Measurements from ENCODE around the gene BLM.

BLM gene

GRCh38 chr15:90751300-90751825 is 34.2 kb downstream of the BLM start:
- no peak for TF ChIP-seq ZNF384 (IDR thresholded peaks at IDR 0.05)
- no peak for TF ChIP-seq HDGF (IDR thresholded peaks at IDR 0.05; ENCODE audit: borderline replicate concordance)
- no peak for TF ChIP-seq FOXK2 (IDR thresholded peaks at IDR 0.05)
- no peak for TF ChIP-seq FOXA1 (IDR thresholded peaks at IDR 0.05)
- no peak for TF ChIP-seq ELF4 (IDR thresholded peaks at IDR 0.05)
- TF ChIP-seq TARDBP (IDR thresholded peaks at IDR 0.05) = no peak
- no peak for TF ChIP-seq LEF1 (IDR thresholded peaks at IDR 0.05; ENCODE audit: borderline replicate concordance)
- no peak for TF ChIP-seq BHLHE40 (IDR thresholded peaks at IDR 0.05; ENCODE audit: borderline replicate concordance)
- no peak for TF ChIP-seq L3MBTL2 (conservative IDR thresholded peaks at IDR 0.05)
- TF ChIP-seq NFRKB (IDR thresholded peaks at IDR 0.05) = no peak
- no peak for TF ChIP-seq ARNT (IDR thresholded peaks at IDR 0.05)
- TF ChIP-seq SP1 (IDR thresholded peaks at IDR 0.05) = no peak
- TF ChIP-seq FOXM1 (IDR thresholded peaks at IDR 0.05; ENCODE audit: borderline replicate concordance) = no peak
- TF ChIP-seq CTBP1 (IDR thresholded peaks at IDR 0.05; ENCODE audit: borderline replicate concordance) = no peak
- DNase-seq (ENCODE audit: extremely low spot score) = no peak
- CTCF ChIA-PET = no interaction called here
- POLR2A ChIA-PET = no interaction called here

- TF ChIP-seq HDGF (IDR thresholded peaks at IDR 0.05; ENCODE audit: borderline replicate concordance) (no peak), TARDBP (IDR thresholded peaks at IDR 0.05) (no peak), ELF4 (IDR thresholded peaks at IDR 0.05) (no peak), LEF1 (IDR thresholded peaks at IDR 0.05; ENCODE audit: borderline replicate concordance) (no peak), BHLHE40 (IDR thresholded peaks at IDR 0.05; ENCODE audit: borderline replicate concordance) (no peak), CTBP1 (IDR thresholded peaks at IDR 0.05; ENCODE audit: borderline replicate concordance) (no peak), FOXK2 (IDR thresholded peaks at IDR 0.05) (no peak), ARNT (IDR thresholded peaks at IDR 0.05) (no peak), FOXM1 (IDR thresholded peaks at IDR 0.05; ENCODE audit: borderline replicate concordance) (no peak), ZNF384 (IDR thresholded peaks at IDR 0.05) (no peak), FOXA1 (IDR thresholded peaks at IDR 0.05) (no peak), PKNOX1 (IDR thresholded peaks at IDR 0.05) (no peak), L3MBTL2 (conservative IDR thresholded peaks at IDR 0.05) (no peak), SUZ12 (IDR thresholded peaks at IDR 0.05) (no peak), SP1 (IDR thresholded peaks at IDR 0.05) (no peak)
- ChIA-PET CTCF (no interaction called here), POLR2A (no interaction called here)
- no peak for DNase-seq (ENCODE audit: extremely low spot score)
Measured at GRCh38 chr15:90756916-90757315, 39.8 kb downstream of the BLM start.

- DNase-seq (ENCODE audit: extremely low spot score) = no peak
- TF ChIP-seq CTBP1 (IDR thresholded peaks at IDR 0.05; ENCODE audit: borderline replicate concordance) (no peak), FOXM1 (IDR thresholded peaks at IDR 0.05; ENCODE audit: borderline replicate concordance) (no peak), SP1 (IDR thresholded peaks at IDR 0.05) (no peak), ARNT (IDR thresholded peaks at IDR 0.05) (no peak), L3MBTL2 (conservative IDR thresholded peaks at IDR 0.05) (no peak), ELF4 (IDR thresholded peaks at IDR 0.05) (no peak), NFRKB (IDR thresholded peaks at IDR 0.05) (no peak), FOXA1 (IDR thresholded peaks at IDR 0.05) (no peak), SUZ12 (IDR thresholded peaks at IDR 0.05) (no peak), ZNF384 (IDR thresholded peaks at IDR 0.05) (no peak), LEF1 (IDR thresholded peaks at IDR 0.05; ENCODE audit: borderline replicate concordance) (no peak), HDGF (IDR thresholded peaks at IDR 0.05; ENCODE audit: borderline replicate concordance) (no peak), PKNOX1 (IDR thresholded peaks at IDR 0.05) (no peak), FOXK2 (IDR thresholded peaks at IDR 0.05) (no peak), TARDBP (IDR thresholded peaks at IDR 0.05) (no peak), BHLHE40 (IDR thresholded peaks at IDR 0.05; ENCODE audit: borderline replicate concordance) (no peak)
- ChIA-PET CTCF (no interaction called here), POLR2A (no interaction called here)
Measured at GRCh38 chr15:90757461-90757860, 40.3 kb downstream of the BLM start.

GRCh38 chr15:90760661-90761232 is 43.6 kb downstream of the BLM start:
- TF ChIP-seq ARNT (IDR thresholded peaks at IDR 0.05) (no peak), NFRKB (IDR thresholded peaks at IDR 0.05) (no peak), SUZ12 (IDR thresholded peaks at IDR 0.05) (no peak), SP1 (IDR thresholded peaks at IDR 0.05) (no peak), FOXM1 (IDR thresholded peaks at IDR 0.05; ENCODE audit: borderline replicate concordance) (no peak), L3MBTL2 (conservative IDR thresholded peaks at IDR 0.05) (no peak), PKNOX1 (IDR thresholded peaks at IDR 0.05) (no peak)
- POLR2A ChIA-PET = no interaction called here
- CTCF ChIA-PET = interaction anchor here (0.7 kb wide), 1 partner anchor 114 kb away, joined by 3 read pairs; no protein-coding TSS in a partner anchor
- no peak for DNase-seq (ENCODE audit: extremely low spot score)

GRCh38 chr15:90761629-90762028 is 44.5 kb downstream of the BLM start:
- DNase-seq (ENCODE audit: extremely low spot score) = no peak
- CTCF ChIA-PET = interaction anchor here (0.7 kb wide), 1 partner anchor 113 kb away, joined by 3 read pairs; no protein-coding TSS in a partner anchor
- POLR2A ChIA-PET = no interaction called here
- TF ChIP-seq BHLHE40 (IDR thresholded peaks at IDR 0.05; ENCODE audit: borderline replicate concordance) = no peak
- no peak for TF ChIP-seq TARDBP (IDR thresholded peaks at IDR 0.05)
- no peak for TF ChIP-seq FOXM1 (IDR thresholded peaks at IDR 0.05; ENCODE audit: borderline replicate concordance)
- TF ChIP-seq FOXA1 (IDR thresholded peaks at IDR 0.05) = no peak
- no peak for TF ChIP-seq HDGF (IDR thresholded peaks at IDR 0.05; ENCODE audit: borderline replicate concordance)
- TF ChIP-seq FOXK2 (IDR thresholded peaks at IDR 0.05) = no peak
- TF ChIP-seq L3MBTL2 (conservative IDR thresholded peaks at IDR 0.05) = no peak
- no peak for TF ChIP-seq ELF4 (IDR thresholded peaks at IDR 0.05)
- no peak for TF ChIP-seq PKNOX1 (IDR thresholded peaks at IDR 0.05)
- no peak for TF ChIP-seq SP1 (IDR thresholded peaks at IDR 0.05)
- TF ChIP-seq NFRKB (IDR thresholded peaks at IDR 0.05) = no peak
- TF ChIP-seq ZNF384 (IDR thresholded peaks at IDR 0.05) = no peak
- no peak for TF ChIP-seq CTBP1 (IDR thresholded peaks at IDR 0.05; ENCODE audit: borderline replicate concordance)
- no peak for TF ChIP-seq ARNT (IDR thresholded peaks at IDR 0.05)
- no peak for TF ChIP-seq LEF1 (IDR thresholded peaks at IDR 0.05; ENCODE audit: borderline replicate concordance)
- TF ChIP-seq SUZ12 (IDR thresholded peaks at IDR 0.05) = no peak
